HG03378 (cell line): ENCODE results near the gene CELF4.

Source experiments
- ATAC-seq: cut with Tn5 transposase; IDR thresholded peaks from one replicate; pipeline ENCODE4 v1.9.1; 2021; ENCODE audit warnings: mild to moderate bottlenecking, moderate library complexity; ENCODE audit not compliant: unreplicated experiment

Gene CELF4

DNA sequence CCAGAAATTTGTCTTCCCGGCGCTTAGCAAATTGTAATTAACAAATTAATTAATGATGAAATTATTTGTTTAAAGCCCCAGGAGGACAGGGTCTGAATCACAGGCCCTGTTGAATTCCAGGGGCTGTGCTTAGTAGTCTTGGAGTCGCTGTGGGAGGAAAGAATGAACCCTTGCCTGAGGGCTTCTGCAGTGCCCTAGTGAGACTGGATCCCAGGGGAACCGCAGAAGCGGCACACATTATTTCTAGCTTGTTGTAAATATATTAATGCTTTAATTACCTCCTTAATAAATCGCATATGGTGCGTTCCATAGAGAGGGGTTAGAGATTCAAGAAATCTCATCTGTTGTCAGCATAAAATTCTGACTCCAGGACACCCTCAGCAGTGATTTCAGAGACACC is 235.4 kb downstream of the CELF4 start:
- no peak for ATAC-seq

DNA sequence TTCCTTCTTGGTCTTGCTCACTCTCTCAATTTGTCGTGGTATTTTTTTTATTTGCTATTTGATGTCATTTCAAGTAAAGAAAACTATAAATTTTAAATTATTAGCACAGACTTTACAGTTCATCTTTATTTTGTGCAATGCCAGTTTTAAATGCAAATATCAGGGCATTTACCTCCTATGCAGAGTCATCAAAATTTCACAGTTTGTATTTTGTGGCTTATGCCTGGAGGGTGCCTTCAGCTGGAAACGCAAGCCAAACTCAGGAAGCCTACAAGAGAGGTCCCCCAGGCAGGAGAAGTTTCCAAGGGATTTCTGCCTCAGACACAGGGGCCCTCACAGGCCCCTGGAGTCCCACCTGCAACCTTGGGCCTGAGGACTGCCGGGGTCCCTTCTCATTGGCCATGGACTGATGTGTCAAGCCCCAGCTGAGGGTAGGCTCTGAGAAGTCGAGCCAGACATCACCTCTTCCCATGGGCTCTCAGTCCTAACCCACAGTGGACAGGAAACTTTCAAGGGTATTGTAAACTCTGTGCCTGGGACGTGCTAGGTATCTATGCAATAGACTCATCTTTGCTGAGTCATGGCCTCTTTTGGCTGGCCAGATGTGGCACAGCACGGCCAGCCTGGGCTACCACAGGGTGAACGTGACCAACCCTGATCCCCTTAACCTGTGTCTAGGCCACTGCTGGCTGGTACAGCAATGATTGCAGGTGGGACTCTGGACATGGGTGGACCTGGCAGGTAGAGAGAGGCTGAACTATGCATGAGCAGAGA is 236.5 kb downstream of the CELF4 start:
- no peak for ATAC-seq

GRCh38 chr18:37327063-37327577 is 238.5 kb downstream of the CELF4 start:
- ATAC-seq, result no peak

DNA sequence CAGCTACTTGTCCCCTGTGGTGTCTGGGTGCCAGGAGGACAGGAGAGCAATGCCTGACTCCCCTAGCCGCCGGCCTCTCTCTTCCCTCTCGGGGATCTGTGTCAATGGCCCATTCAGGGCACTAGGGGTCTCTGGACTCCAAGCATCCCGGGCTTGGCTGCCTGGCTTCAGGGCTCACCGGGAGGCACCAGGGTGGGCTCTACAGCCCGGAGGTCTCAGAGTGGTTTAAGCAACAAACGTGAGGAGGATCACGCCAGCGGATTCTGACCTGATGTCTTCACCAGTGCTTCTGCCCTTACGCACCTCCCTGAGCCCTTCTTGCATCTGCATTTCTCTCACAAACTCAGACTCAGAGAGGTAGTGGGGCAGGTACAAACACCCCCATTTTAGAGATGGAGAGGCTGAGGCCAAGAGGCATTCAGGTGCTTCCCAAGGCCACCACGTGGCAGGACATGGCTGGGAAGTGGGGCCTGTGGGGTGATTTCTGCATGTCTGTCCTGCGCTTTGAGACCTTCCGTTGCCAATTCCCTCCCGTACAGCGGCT is 243.0 kb downstream of the CELF4 start:
- peak; percentile 78 for ATAC-seq

DNA sequence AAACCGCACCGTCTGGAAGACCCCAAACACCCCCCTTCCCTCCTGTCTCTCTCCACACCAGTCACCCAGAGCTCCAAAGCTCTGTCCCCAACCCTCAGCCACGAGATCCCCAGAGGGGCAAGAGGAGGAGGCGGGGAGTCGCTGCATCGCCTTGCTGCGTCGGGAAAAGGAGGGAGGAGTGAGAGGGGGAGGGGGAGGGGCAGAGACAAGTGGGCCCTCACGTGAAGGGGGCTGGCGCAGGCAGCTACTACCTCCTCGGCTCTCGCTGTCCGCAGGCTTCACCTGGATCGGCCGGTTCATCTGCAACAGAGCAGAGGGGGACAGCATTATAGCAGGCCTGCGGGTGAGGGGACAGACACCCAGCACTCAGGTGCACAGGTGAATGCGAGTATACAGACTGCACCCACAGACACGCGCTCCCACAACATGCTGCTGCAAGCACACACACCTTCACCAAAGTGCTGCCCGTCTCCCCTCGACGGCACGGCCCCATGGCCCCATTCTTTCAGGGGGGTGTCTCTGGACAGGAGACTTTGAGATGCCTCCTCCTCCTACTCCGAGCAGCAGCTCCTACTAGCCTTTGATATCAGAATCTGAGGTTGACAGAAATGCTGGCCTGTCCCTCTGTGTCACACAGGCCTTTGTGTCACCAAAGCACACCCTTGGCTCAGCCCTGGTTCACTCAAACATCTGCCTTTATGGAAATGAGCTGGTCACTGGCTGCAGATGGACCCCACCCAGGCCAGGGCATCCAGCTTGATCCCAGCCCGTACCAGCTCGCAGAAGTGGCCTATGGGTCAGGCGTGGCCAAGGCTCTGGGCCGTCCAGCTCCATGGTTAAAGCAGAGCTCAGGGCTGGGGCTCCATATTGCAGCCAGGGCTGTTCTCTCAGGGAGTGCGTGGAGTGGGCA is 243.8 kb downstream of the CELF4 start:
- peak; percentile 18 for ATAC-seq

- ATAC-seq, result no peak
These were observed 245.3 kb downstream of the CELF4 start for GRCh38 chr18:37320317-37320716.

DNA sequence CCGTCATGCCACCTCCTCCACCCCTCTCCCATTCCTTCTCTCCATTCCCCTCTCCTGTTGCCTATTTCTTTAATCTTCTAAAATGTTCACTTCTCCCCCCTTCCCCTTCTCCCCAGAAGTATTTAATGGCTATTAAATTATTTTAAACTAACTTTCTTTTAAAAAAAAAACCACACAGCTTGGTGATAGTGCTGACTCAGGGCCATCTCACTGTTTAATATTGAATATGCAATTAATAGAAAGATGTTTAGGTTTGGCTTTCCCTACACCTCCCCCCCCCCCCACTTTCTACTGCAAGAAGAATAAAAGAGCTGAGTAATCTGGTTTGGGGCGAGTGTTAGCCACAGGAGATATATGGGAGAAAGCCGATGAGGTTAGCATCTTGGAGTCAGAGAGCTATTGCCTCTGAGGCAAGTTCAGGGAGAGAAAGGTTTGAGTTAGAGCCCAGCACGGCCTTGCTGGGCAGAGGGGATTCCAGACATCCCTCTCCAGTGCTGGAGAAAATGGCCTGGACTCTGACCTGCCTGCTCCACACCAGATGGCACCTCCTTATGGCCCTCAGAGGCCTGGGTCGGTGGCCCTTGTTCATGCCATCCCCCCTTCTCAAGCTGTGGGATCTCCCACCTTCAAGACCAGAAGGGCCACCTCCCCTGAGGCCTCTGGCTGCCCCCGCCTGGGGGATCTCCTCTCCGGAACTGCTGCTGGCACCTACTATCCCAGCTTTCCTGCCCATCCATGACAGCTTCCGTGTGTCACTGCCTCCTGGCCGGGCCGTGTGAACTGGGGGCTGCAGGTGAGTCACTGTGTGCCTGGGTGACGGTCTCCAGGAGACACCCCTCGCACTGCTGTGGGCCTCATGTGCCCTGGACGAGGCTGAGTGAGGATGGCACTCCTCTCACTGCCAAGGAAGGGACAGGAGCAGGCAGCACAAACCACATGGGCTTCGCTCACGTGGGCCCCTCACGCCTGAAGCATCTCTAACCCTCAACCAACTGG is 246.9 kb downstream of the CELF4 start:
- no peak for ATAC-seq

DNA sequence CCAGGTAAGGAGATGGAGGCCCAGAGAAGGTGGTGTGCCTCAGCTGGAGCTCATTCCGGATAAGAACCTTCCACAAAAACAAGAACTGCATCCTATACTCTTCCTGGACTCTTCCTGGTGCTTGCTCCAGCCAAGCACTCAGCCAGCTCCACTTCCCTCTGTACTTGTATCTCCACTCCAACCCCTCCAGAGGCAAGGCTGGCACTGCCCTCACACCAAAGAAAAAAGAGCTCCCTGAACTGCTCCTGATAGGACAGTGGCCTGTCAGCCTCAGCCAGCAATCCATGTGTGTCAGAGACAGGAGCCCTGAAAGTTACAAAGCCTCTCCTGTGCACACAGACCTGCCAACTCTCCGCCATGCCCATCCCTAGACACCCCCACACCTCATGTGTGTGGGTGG is 248.1 kb downstream of the CELF4 start:
- no peak for ATAC-seq

- no peak for ATAC-seq
These were observed 249.1 kb downstream of the CELF4 start for GRCh38 chr18:37316468-37316867.

DNA sequence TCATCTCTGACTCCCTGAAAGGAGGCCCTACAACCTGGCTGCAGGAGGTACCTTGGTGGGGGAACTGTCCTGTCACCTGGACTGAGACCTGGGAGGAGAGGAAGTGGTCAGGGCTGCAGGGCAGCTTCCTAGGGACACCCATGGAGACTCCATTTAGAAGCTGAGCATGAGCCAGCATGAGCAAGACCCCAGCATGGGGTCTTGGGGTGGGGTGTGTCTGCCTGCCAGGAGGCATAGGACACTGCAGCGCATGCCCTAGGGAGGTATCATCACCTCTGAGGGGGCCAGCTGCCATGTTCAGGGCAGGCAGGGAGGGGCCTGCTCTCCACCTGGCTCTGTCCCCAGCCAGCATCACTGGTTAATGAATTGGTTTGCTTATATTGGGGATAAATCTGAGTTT is 249.7 kb downstream of the CELF4 start:
- ATAC-seq, result no peak

- ATAC-seq, result no peak
These were observed 251.1 kb downstream of the CELF4 start for GRCh38 chr18:37314534-37314933.

- ATAC-seq, result no peak
These were observed 252.0 kb downstream of the CELF4 start for GRCh38 chr18:37313624-37314023.

- no peak for ATAC-seq
These were observed 255.7 kb downstream of the CELF4 start for GRCh38 chr18:37309861-37310260.

- ATAC-seq, result no peak
These were observed 256.5 kb downstream of the CELF4 start for GRCh38 chr18:37309059-37309458.

DNA sequence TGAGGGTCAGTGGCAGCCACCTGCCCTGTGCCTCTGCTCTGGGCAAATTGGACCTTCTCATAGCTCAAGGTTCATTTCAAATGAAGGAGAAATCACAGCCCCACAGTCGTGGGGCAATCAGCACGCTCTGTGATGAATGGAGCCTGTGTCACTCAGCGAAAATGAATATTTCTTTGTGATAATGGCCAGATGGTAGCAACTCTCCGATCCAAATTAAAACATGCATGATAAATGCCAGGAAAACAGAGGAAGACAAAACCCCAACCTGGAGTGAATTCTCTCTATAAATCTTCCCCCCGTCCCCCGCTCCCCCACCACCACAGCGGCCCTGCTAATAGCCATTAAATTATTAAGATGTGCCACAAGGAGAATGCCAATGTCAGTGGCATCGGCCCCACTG is 258.4 kb downstream of the CELF4 start:
- ATAC-seq, result no peak

GRCh38 chr18:37306432-37306831 is 259.2 kb downstream of the CELF4 start:
- no peak for ATAC-seq

DNA sequence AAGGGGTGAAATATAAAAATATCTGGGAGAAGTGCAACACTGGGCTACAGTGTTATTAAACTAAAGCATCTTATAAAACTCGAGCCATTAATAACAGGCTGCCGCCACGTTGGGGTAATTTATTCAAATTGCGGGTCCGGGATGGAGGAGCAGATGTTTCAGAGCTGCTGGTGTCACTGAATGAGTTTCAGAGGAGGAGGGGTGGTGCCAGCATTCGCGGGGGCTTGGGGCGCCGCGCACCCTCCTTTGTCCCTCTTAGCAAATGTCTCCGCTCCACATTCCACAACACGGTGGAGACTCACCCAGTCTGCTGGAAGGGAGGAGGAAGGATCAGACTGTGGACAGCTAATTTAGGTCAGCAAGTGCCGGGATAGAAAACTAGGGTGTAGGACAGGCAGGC is 260.5 kb downstream of the CELF4 start:
- ATAC-seq, result no peak

DNA sequence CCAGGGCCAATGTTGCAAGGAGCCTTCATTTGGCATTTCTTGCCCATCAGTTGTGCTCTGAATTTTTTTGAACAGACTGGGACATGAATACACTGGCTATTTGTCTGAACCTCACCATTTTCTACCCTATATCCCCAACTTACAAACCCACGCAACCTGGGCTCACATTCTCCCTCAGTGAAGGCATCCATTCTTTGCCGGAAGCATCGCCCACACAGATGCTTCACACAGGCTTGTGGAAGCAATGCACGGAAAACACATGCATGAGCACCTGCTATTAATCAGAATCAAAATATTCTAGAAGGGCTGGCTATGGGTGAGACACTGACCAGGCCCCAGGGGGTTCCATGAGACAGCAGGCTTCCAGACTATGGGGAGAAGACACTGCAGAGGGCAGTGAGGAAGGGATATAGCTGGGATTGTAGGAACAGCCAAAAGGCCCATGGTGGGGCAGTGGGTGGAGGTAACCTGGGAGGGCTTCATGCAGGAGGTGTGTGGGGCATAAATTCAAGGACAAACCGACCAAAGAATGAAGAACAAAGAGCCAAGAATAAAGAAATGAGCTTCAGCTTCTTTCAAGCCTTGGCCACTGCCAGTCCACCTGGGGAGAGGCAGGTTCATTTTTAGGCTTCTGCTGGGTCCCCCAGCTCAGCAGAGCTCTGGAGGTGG is 261.5 kb downstream of the CELF4 start:
- no peak for ATAC-seq

- no peak for ATAC-seq
These were observed 262.6 kb downstream of the CELF4 start for GRCh38 chr18:37303009-37303408.

DNA sequence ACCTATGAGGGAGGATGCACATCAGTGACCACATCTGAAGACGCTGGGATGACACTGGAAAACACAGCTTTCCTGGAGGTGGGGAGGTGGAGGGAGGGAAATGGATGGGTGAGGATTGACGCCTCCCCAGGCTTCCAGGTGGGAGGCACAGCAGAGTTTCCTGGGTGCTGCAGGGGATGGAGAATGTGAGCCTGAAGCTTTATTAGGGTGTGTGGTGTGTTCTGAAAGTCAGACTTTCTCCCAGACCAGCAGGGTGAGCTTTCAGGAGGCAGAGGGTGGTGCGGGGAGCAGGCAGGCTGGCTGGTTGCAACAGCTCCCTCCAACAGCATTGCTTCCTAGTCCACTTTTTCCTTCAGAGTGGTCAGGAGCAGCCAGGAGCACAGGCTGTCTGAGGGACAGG is 263.1 kb downstream of the CELF4 start:
- no peak for ATAC-seq
